H1 (cell line): Measurements from ENCODE around the gene SNRPD3. TPM values are rescaled to one million over a fixed set of nuclear protein-coding genes. Genes with fewer than 3 reads are reported as not detected.

Source experiments
- CTCF ChIA-PET: fragments of 300-600 bp; sonication (Branson Sonifier 250); formaldehyde crosslinking; loops from one replicate; lab custom pipeline; 2021; ENCODE audit not compliant: partially characterized antibody; lab: Charles Lee
- POLR2A ChIA-PET: fragments of 300-600 bp; sonication (Branson Sonifier 250); formaldehyde crosslinking; loops from one replicate; lab custom pipeline; 2021; ENCODE audit warnings: inconsistent platforms; ENCODE audit not compliant: partially characterized antibody; lab: Charles Lee
- DNase-seq, 2 experiments: peaks; one replicate each; pipeline versions ENCODE4 v3.0.0 to v3.0.0-alpha.2; 2010 to 2022; ENCODE audit warnings: low spot score in 2 of 2, low read depth in 1 of 2, mixed read lengths in 1 of 2
- FAIRE-seq: peaks from 2 replicates; lab custom pipeline; 2011; peaks lifted over from hg19 to GRCh38; lab: Jason Lieb, UNC
- H2AFZ ChIP-seq: 2 replicates; pipeline ENCODE4 v1.8.1; 2012; ENCODE audit warnings: low read length, inconsistent platforms
- H2AK5ac ChIP-seq: 2 replicates; pipeline ENCODE4 v1.6.1; 2013; ENCODE audit warnings: low read depth, low read length
- H2BK120ac ChIP-seq: replicated peaks from 2 replicates; pipeline ENCODE3; 2013; ENCODE audit warnings: low read depth, low read length, inconsistent platforms
- H2BK12ac ChIP-seq: 2 replicates; pipeline ENCODE4 v1.6.1; 2013; ENCODE audit warnings: low read depth, low read length
- H2BK15ac ChIP-seq: 2 replicates; pipeline ENCODE4 v1.6.1; 2013; ENCODE audit warnings: low read length
- H2BK20ac ChIP-seq: 2 replicates; pipeline ENCODE4 v1.6.1; 2013; ENCODE audit warnings: low read length
- H2BK5ac ChIP-seq: 2 replicates; pipeline ENCODE4 v1.6.1; 2013; ENCODE audit warnings: low read depth, low read length
- H3K14ac ChIP-seq: 2 replicates; pipeline ENCODE4 v1.6.1; 2013; ENCODE audit warnings: inconsistent platforms; ENCODE audit not compliant: insufficient read length
- H3K18ac ChIP-seq: 2 replicates; pipeline ENCODE4 v1.6.1; 2013; ENCODE audit warnings: low read length; ENCODE audit errors: extremely low read depth
- H3K23ac ChIP-seq: 2 replicates; pipeline ENCODE4 v1.6.1; 2013; ENCODE audit warnings: inconsistent platforms; ENCODE audit not compliant: insufficient read length
- H3K23me2 ChIP-seq: 2 replicates; pipeline ENCODE4 v1.6.1; 2013; ENCODE audit warnings: low read depth, low read length
- H3K27ac ChIP-seq: 2 replicates; pipeline ENCODE4 v1.6.1; 2011; ENCODE audit warnings: low read depth, low read length, inconsistent platforms
- H3K27me3 ChIP-seq, 4 experiments: replicated peaks in 1 of 4; 1 replicate in 1 of 4; 2 replicates in 3 of 4; pipeline versions ENCODE4 v1.6.1 to v1.8.1; 2011 to 2013; ENCODE audit warnings: low read length in 3 of 4, mild to moderate bottlenecking in 3 of 4, inconsistent platforms in 2 of 4, mixed read lengths in 2 of 4, moderate library complexity in 1 of 4; ENCODE audit not compliant: control insufficient read depth in 3 of 4, insufficient read depth in 3 of 4; ENCODE audit errors: extremely low read depth in 1 of 4
- H3K36me3 ChIP-seq, 4 experiments: 2 replicates each; pipeline versions ENCODE4 v1.6.1 to v1.8.1; 2011 to 2013; ENCODE audit warnings: mild to moderate bottlenecking in 4 of 4, low read length in 3 of 4, moderate library complexity in 2 of 4, control low read depth in 1 of 4, inconsistent platforms in 1 of 4; ENCODE audit not compliant: insufficient read depth in 4 of 4, control insufficient read depth in 2 of 4
- H3K4ac ChIP-seq: replicated peaks from 2 replicates; pipeline ENCODE3; 2013; ENCODE audit warnings: low read length, low read depth, mixed read lengths, inconsistent platforms; ENCODE audit not compliant: insufficient read length
- H3K4me1 ChIP-seq, 4 experiments: replicated peaks in 1 of 4; 1 replicate in 1 of 4; 2 replicates in 3 of 4; pipeline versions ENCODE4 v1.6.1 to v1.8.1; 2011 to 2013; ENCODE audit warnings: low read length in 3 of 4, inconsistent platforms in 2 of 4, mixed read lengths in 1 of 4; ENCODE audit not compliant: insufficient read depth in 4 of 4, control insufficient read depth in 3 of 4
- H3K4me2 ChIP-seq, 2 experiments: 2 replicates each; pipeline versions ENCODE4 v1.6.1 to v1.8.1; 2011 to 2013; ENCODE audit warnings: low read depth in 2 of 2, low read length in 2 of 2, control low read depth in 1 of 2, inconsistent platforms in 1 of 2, mild to moderate bottlenecking in 1 of 2; ENCODE audit not compliant: insufficient read depth in 1 of 2
- H3K4me3 ChIP-seq, 4 experiments: fragments of 200-600, 300-600 bp in 1 of 4; sonication (generic), shearing (Covaris generic), sonication (Bioruptor Twin) in 1 of 4; 2 replicates each; pipeline versions ENCODE4 v1.5.1 to v1.8.1; 2011 to 2016; ENCODE audit warnings: low read length in 4 of 4, low read depth in 3 of 4, control low read depth in 2 of 4, inconsistent platforms in 2 of 4, mild to moderate bottlenecking in 2 of 4, mixed read lengths in 1 of 4, moderate library complexity in 1 of 4; ENCODE audit not compliant: insufficient read depth in 2 of 4; ENCODE audit errors: extremely low read depth in 1 of 4
- H3K56ac ChIP-seq: replicated peaks from 2 replicates; pipeline ENCODE3; 2013; ENCODE audit warnings: low read depth, mild to moderate bottlenecking, mixed read lengths, low read length, inconsistent platforms; ENCODE audit not compliant: insufficient read length
- H3K79me1 ChIP-seq: 2 replicates; pipeline ENCODE4 v1.6.1; 2013; ENCODE audit warnings: low read depth, low read length, control low read depth
- H3K79me2 ChIP-seq, 2 experiments: 2 replicates each; pipeline versions ENCODE4 v1.6.1 to v1.8.1; 2012 to 2013; ENCODE audit warnings: low read length in 2 of 2, mild to moderate bottlenecking in 2 of 2, inconsistent platforms in 1 of 2; ENCODE audit not compliant: insufficient read depth in 2 of 2, control insufficient read depth in 1 of 2
- H3K9ac ChIP-seq, 4 experiments: replicated peaks in 1 of 4; 1 replicate in 1 of 4; 2 replicates in 3 of 4; pipeline versions ENCODE4 v1.6.1 to v1.8.1; 2011 to 2013; ENCODE audit warnings: low read depth in 3 of 4, low read length in 3 of 4, control low read depth in 2 of 4, mild to moderate bottlenecking in 2 of 4, moderate library complexity in 2 of 4, inconsistent platforms in 1 of 4; ENCODE audit errors: extremely low read depth in 1 of 4
- H3K9me3 ChIP-seq, 2 experiments: 2 replicates each; pipeline versions ENCODE4 v1.6.1 to v1.8.1; 2012 to 2013; ENCODE audit warnings: mild to moderate bottlenecking in 2 of 2, moderate library complexity in 2 of 2, control low read depth in 1 of 2, inconsistent platforms in 1 of 2, low read depth in 1 of 2, low read length in 1 of 2, mixed read lengths in 1 of 2; ENCODE audit not compliant: insufficient read depth in 2 of 2
- H4K20me1 ChIP-seq, 2 experiments: replicated peaks in 1 of 2; 2 replicates each; pipeline versions ENCODE3 to v1.8.1; 2011 to 2013; ENCODE audit warnings: inconsistent platforms in 2 of 2, low read length in 2 of 2, mild to moderate bottlenecking in 1 of 2; ENCODE audit not compliant: insufficient read depth in 2 of 2, control insufficient read depth in 1 of 2
- H4K5ac ChIP-seq: 2 replicates; pipeline ENCODE4 v1.6.1; 2013; ENCODE audit warnings: low read length, low read depth, mixed read lengths, inconsistent platforms; ENCODE audit not compliant: insufficient read length
- H4K8ac ChIP-seq: 2 replicates; pipeline ENCODE4 v1.8.0; 2013; ENCODE audit warnings: mild to moderate bottlenecking, moderate library complexity, low read length, inconsistent platforms; ENCODE audit not compliant: insufficient read depth; ENCODE audit errors: extremely low read depth
- H4K91ac ChIP-seq: replicated peaks from 2 replicates; pipeline ENCODE3; 2013; ENCODE audit warnings: low read length, mixed read lengths, inconsistent platforms; ENCODE audit not compliant: insufficient read length
- ASH2L ChIP-seq: fragments of 200-600, 300-600 bp; sonication (generic); IDR thresholded peaks from one replicate; pipeline ENCODE4 v1.7.1; 2017; ENCODE audit warnings: low read length
- ATF3 ChIP-seq: IDR thresholded peaks from 2 replicates; pipeline ENCODE4 v1.6.1; 2011; ENCODE audit warnings: low read depth, mild to moderate bottlenecking, low read length; ENCODE audit not compliant: insufficient read depth
- CEBPB ChIP-seq: IDR thresholded peaks from 2 replicates; pipeline ENCODE4 v1.6.1; 2012; ENCODE audit warnings: low read depth, low read length
- GTF2F1 ChIP-seq: IDR thresholded peaks from 2 replicates; pipeline ENCODE4 v1.6.1; 2012; ENCODE audit warnings: low read depth, low read length, improper control_type of control experiment, borderline replicate concordance
- KDM1A ChIP-seq: fragments of 200-600, 300-600 bp; sonication (generic); IDR thresholded peaks from 2 replicates; pipeline ENCODE4 v1.7.1; 2016; ENCODE audit warnings: mild to moderate bottlenecking, low read length, borderline replicate concordance
- KDM4A ChIP-seq: IDR thresholded peaks from one replicate; pipeline ENCODE4 v1.7.1; 2012; ENCODE audit warnings: low read depth, mild to moderate bottlenecking, moderate library complexity, low read length, inconsistent platforms; ENCODE audit not compliant: severe bottlenecking
- RAD21 ChIP-seq, 2 experiments: IDR thresholded peaks in 1 of 2; conservative IDR thresholded peaks in 1 of 2; 2 replicates each; pipeline ENCODE4 v1.6.1; 2011; ENCODE audit warnings: low read depth in 2 of 2, low read length in 2 of 2, improper control_type of control experiment in 1 of 2, inconsistent platforms in 1 of 2, mild to moderate bottlenecking in 1 of 2, moderate library complexity in 1 of 2
- RBBP5 ChIP-seq: IDR thresholded peaks from 2 replicates; pipeline ENCODE4 v1.7.1; 2012; ENCODE audit warnings: low read depth, mild to moderate bottlenecking, inconsistent platforms, low read length, moderate library complexity, borderline replicate concordance
- SIN3A ChIP-seq, 2 experiments: IDR thresholded peaks in 1 of 2; conservative IDR thresholded peaks in 1 of 2; 2 replicates each; pipeline ENCODE4 v1.6.1; 2011 to 2012; ENCODE audit warnings: low read length in 2 of 2, improper control_type of control experiment in 1 of 2, low read depth in 1 of 2, mild to moderate bottlenecking in 1 of 2
- SRF ChIP-seq: IDR thresholded peaks from 2 replicates; pipeline ENCODE4 v1.6.1; 2011; ENCODE audit warnings: mild to moderate bottlenecking, low read depth, low read length, moderate library complexity
- WGBS, 2 experiments: shearing (Covaris generic) in 1 of 2; methylation state at CpG; one replicate each; pipeline versions ENCODE4 v1.1.6 to v1.1.7; 2013 to 2015; ENCODE audit warnings: low lambda C conversion rate in 2 of 2, mixed read lengths in 2 of 2, inconsistent platforms in 1 of 2, low coverage in 1 of 2, missing lambda C conversion rate in 1 of 2; ENCODE audit not compliant: insufficient replicate concordance in 2 of 2, insufficient coverage in 1 of 2, insufficient read length in 1 of 2; ENCODE audit errors: extremely low coverage in 1 of 2, missing lambda C conversion rate in 1 of 2; 5-methylcytosine and 5-hydroxymethylcytosine counted together
- polyA plus RNA-seq, 7 experiments: library from polyadenylated mRNA; depleted of rRNA in 3 of 7; stranded (reverse) in 5 of 7; unstranded in 2 of 7; fragments of >200 nt in 5 of 7; fragments of 200-250 nt in 2 of 7; gene quantifications; 1 replicate in 5 of 7; 2 replicates in 1 of 7; 4 replicates in 1 of 7; pipeline versions ENCODE4 v1.2.1 to v1.2.3, GENCODE V29; 2011 to 2013; ENCODE audit warnings: missing spikeins in 2 of 7, mixed read lengths in 2 of 7
- total RNA-seq: library from RNA; stranded (reverse); fragmentation: NEBNext Ultra II Directional; extraction: Animal tissue kit (Norgen Biotek cat#: 25700); gene quantifications from 2 replicates; pipeline ENCODE4 v1.2.1, GENCODE V29; 2021

Gene SNRPD3
- total and polyA plus RNA-seq, 2 of the 8 experiments (the other 6 are each of a cell fraction or from before 2014, with no cell fraction given), result 200 to 455 TPM

DNA sequence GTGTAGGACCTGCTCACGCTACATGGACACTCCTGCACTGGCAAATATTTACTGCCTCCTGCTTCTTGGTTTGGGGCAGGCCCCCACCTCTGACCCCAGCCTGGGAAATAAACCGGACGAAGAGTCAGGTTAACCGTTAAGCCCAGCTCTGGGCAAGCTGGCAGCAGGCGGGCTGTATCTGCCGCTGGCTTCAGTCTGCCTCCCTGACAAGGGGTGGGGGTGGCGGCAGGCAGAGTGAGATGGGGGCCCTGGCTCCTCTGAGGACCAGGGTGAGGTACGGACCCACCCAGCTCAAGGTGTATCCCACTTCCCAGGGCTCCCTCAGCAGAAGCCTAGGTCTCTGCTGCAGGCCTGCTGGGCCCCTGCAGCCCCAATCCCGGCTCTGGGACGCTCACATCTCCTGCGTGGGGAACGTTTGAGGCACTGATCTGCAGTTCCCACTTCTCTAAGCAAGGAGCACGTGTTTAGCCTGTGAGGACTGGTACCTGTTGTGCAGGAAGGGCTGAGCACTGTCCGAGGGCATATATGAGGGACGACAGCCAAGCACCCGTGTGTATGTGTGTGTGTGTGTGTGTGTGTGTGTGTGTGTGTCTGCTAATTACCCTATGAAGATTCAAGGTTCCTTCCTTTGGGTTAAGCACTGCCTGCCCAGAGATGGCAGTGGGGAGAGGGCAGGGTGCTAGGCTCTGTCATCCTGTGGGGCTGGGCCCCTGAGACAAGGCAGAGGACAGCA, 38.2 kb downstream of the SNRPD3 start:
- H3K9me3 ChIP-seq, result no peaks in the 10 kb centered on the region
- H4K8ac ChIP-seq, result peak overlapping the region; percentile 73; the same call in 1 of the 2 replicates
- H3K4me2 ChIP-seq, result no peak overlapping the region; a peak in 1 of 4 replicates
- DNase-seq (peak in 1 of 2 experiments; percentile 44), FAIRE-seq (no peak)
- peak overlapping the region; percentile 65; the same call in 1 of the 2 replicates for H2BK15ac ChIP-seq
- H3K27me3 ChIP-seq, result no peaks in the 10 kb centered on the region
- H3K36me3 ChIP-seq, result no peaks in the 10 kb centered on the region
- H3K79me2 ChIP-seq, result no peaks in the 10 kb centered on the region
- H3K9ac ChIP-seq, result no peak overlapping the region
- no peak overlapping the region for H2BK120ac ChIP-seq
- peaks cover 0 to 25% (median 10%) of the 10 kb centered on the region in 4 experiments; a peak in 6 of 7 replicates for H3K4me1 ChIP-seq
- ChIA-PET CTCF (interaction anchor here (0.6 to 1.1 kb wide), 2 partner anchors 27 to 311 kb away, joined by 3 read pairs; no protein-coding TSS in a partner anchor), POLR2A (interaction anchor here (1.1 to 4.4 kb wide), 7 partner anchors 9 to 54 kb away, joined by 3 to 38 read pairs (median 5); partner anchors contain the start of genes GGT1, GUCD1 and SNRPD3)
- H2AFZ ChIP-seq, result no peak overlapping the region
- H4K20me1 ChIP-seq, result no peaks in the 10 kb centered on the region
- 0 out of 2 replicates have a peak overlapping the region, but pooled peaks have one; percentile 24 for H2BK5ac ChIP-seq
- no peak overlapping the region for H3K14ac ChIP-seq
- H2BK12ac ChIP-seq, result peak overlapping the region; percentile 92; the same call in 1 of the 2 replicates
- no peaks in the 10 kb centered on the region; the same call in 1 of the 2 replicates for H3K79me1 ChIP-seq
- WGBS, 2 experiments, result 88% methylated on average over 16 of the region's 16 CpGs; no CpG with 5 or more reads in 1 of the 2 experiments
- peak overlapping the region; percentile 19 for H3K4ac ChIP-seq
- no peak overlapping the region for H3K4me3 ChIP-seq
- peak overlapping the region; percentile 48; the same call in 1 of the 2 replicates for H3K18ac ChIP-seq
- no peak overlapping the region for H3K56ac ChIP-seq
- no peak overlapping the region for H3K27ac ChIP-seq
- H3K23me2 ChIP-seq, result peaks cover 2% of the 10 kb centered on the region; the same call in 1 of the 2 replicates
- H2AK5ac ChIP-seq, result no peak overlapping the region
- no peak overlapping the region for H3K23ac ChIP-seq
- H2BK20ac ChIP-seq, result no peak overlapping the region; the same call in 1 of the 2 replicates
- H4K91ac ChIP-seq, result peak overlapping the region; percentile 27
- no peak overlapping the region for H4K5ac ChIP-seq
- TF ChIP-seq RBBP5 (no peak), GTF2F1 (no peak), SRF (no peak), ATF3 (no peak), ASH2L (no peak), RAD21 (IDR thresholded peaks at IDR 0.05 in 1 of 2, conservative IDR thresholded peaks at IDR 0.05 in 1 of 2; ENCODE audit: low read depth in 2 of 2, low read length in 2 of 2) (no peak), KDM1A (no peak), KDM4A (no peak), SIN3A (conservative IDR thresholded peaks at IDR 0.05 in 1 of 2, IDR thresholded peaks at IDR 0.05 in 1 of 2; ENCODE audit: low read depth in 1 of 2, low read length in 2 of 2) (no peak), CEBPB (no peak)
